Measurements from ENCODE around the gene MYBPC3.

MYBPC3 gene

GRCh38 chr11:47356129-47356997 is 3.9 kb upstream of the MYBPC3 start:
- no peak for DNase-seq (ENCODE audit: low spot score)

GRCh38 chr11:47355283-47356128 is 3.0 kb upstream of the MYBPC3 start:
- peak; percentile 95 for DNase-seq (ENCODE audit: low spot score)

GRCh38 chr11:47354913-47355282 is 2.4 kb upstream of the MYBPC3 start:
- no peak for DNase-seq (ENCODE audit: low spot score)

- DNase-seq (ENCODE audit: low spot score), result no peak
Observed at GRCh38 chr11:47353978-47354774, 1.7 kb upstream of the MYBPC3 start.

GRCh38 chr11:47351156-47352126 is 1.1 kb downstream of the MYBPC3 start:
- DNase-seq (ENCODE audit: low spot score), result no peak

- DNase-seq (ENCODE audit: low spot score), result no peak
Observed at GRCh38 chr11:47350315-47350714, 2.2 kb downstream of the MYBPC3 start.

GRCh38 chr11:47349521-47350095 is 2.9 kb downstream of the MYBPC3 start:
- DNase-seq (ENCODE audit: low spot score), result no peak

- DNase-seq (ENCODE audit: low spot score), result peak; percentile 13
Observed at GRCh38 chr11:47348859-47349258, 3.6 kb downstream of the MYBPC3 start.

GRCh38 chr11:47348131-47348802 is 4.2 kb downstream of the MYBPC3 start:
- no peak for DNase-seq (ENCODE audit: low spot score)

GRCh38 chr11:47347137-47347536 is 5.4 kb downstream of the MYBPC3 start:
- DNase-seq (ENCODE audit: low spot score), result no peak

GRCh38 chr11:47345890-47346563 is 6.5 kb downstream of the MYBPC3 start:
- no peak for DNase-seq (ENCODE audit: low spot score)

GRCh38 chr11:47342854-47343253 is 9.6 kb downstream of the MYBPC3 start:
- DNase-seq (ENCODE audit: low spot score), result no peak

GRCh38 chr11:47342036-47342803 is 10.3 kb downstream of the MYBPC3 start:
- DNase-seq (ENCODE audit: low spot score), result no peak

- DNase-seq (ENCODE audit: low spot score), result no peak
Observed at GRCh38 chr11:47340980-47341775, 11.3 kb downstream of the MYBPC3 start.

GRCh38 chr11:47340010-47340409 is 12.5 kb downstream of the MYBPC3 start:
- DNase-seq (ENCODE audit: low spot score), result no peak

- no peak for DNase-seq (ENCODE audit: low spot score)
Observed at GRCh38 chr11:47338396-47339241, 13.9 kb downstream of the MYBPC3 start.

Measured in kidney tubule cell (primary cell).